K562 (cell line): Measurements from ENCODE around the gene VWA5B1.

Source experiments
- PML ChIP-seq: IDR thresholded peaks from 2 replicates; pipeline ENCODE4 v1.6.1; 2012; ENCODE audit warnings: low read length, inconsistent platforms
- POLR2AphosphoS5 ChIP-seq: IDR thresholded peaks from 2 replicates; pipeline ENCODE4 v1.6.1; 2011; ENCODE audit warnings: mild to moderate bottlenecking, low read depth, low read length, moderate library complexity; ENCODE audit not compliant: control insufficient read depth, insufficient read depth
- TF ChIP-seq, protein P1 (sequence below), 3 experiments: IDR thresholded peaks in 2 of 3; conservative IDR thresholded peaks in 1 of 3; 2 replicates each; pipeline ENCODE4 v1.5.1; 2011 to 2012; ENCODE audit warnings: low read length in 3 of 3, mild to moderate bottlenecking in 3 of 3, control low read depth in 2 of 3, improper control_type of control experiment in 1 of 3, inconsistent platforms in 1 of 3, low read depth in 1 of 3, mixed read lengths in 1 of 3, moderate library complexity in 1 of 3; ENCODE audit not compliant: insufficient read depth in 2 of 3

DNA sequence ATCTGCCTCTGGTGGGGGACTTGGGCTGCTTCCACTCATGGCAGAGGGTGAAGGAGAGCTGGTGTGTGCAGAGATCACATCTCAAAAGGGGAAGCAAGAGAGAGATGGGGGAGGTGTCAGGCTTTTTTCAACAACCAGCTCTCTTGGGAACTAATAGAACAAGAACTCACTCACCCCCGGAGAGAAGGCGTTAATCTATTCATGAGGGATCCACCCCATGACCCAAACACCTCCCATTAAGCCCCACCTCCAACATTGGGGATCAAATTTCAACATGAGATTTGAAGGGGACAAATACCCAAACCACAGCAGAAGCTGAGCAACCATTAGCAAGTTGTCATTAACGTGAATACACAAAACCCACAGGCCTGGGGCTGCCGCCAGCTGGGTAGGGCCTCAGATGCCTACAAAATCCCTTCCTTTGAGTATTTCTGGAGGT lies 12.0 kb upstream of the VWA5B1 start:
- TF ChIP-seq, protein P1, sequence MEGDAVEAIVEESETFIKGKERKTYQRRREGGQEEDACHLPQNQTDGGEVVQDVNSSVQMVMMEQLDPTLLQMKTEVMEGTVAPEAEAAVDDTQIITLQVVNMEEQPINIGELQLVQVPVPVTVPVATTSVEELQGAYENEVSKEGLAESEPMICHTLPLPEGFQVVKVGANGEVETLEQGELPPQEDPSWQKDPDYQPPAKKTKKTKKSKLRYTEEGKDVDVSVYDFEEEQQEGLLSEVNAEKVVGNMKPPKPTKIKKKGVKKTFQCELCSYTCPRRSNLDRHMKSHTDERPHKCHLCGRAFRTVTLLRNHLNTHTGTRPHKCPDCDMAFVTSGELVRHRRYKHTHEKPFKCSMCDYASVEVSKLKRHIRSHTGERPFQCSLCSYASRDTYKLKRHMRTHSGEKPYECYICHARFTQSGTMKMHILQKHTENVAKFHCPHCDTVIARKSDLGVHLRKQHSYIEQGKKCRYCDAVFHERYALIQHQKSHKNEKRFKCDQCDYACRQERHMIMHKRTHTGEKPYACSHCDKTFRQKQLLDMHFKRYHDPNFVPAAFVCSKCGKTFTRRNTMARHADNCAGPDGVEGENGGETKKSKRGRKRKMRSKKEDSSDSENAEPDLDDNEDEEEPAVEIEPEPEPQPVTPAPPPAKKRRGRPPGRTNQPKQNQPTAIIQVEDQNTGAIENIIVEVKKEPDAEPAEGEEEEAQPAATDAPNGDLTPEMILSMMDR (IDR thresholded peaks at IDR 0.05 in 2 of 3, conservative IDR thresholded peaks at IDR 0.05 in 1 of 3; ENCODE audit: insufficient read depth in 2 of 3, low read depth in 1 of 3, low read length in 3 of 3): no peak
- no peak for TF ChIP-seq POLR2AphosphoS5
- TF ChIP-seq PML: no peak
